Measurements from ENCODE around the gene DTNA. TPM values are rescaled to one million over a fixed set of nuclear protein-coding genes. Genes with fewer than 3 reads are reported as not detected.

Gene DTNA
- total RNA-seq, 4 donors from 2014 or later: 81.0 to 236 (median 119) TPM

- Histone ChIP-seq H3K9me3 (no peaks in the 10 kb centered on the region), H3K27me3 (no peaks in the 10 kb centered on the region), H3K36me3 (no peaks in the 10 kb centered on the region), H3K4me3 (replicated peaks in 1 of 3) (no peak overlapping the region), H3K27ac (no peak overlapping the region), H3K4me1 (peaks cover 8 to 12% of the 10 kb centered on the region in 2 donors)
- intact Hi-C loops (cut with DNase I): no loop called here
- TF ChIP-seq POLR2A (IDR thresholded peaks at IDR 0.05) (no peak), CTCF (IDR thresholded peaks at IDR 0.05) (no peak)
- no peak for DNase-seq
Observed at GRCh38 chr18:34758378-34758948, 48.4 kb downstream of the DTNA start.

GRCh38 chr18:34760444-34760843 lies 50.3 kb downstream of the DTNA start:
- H3K4me1 ChIP-seq: peaks cover 8 to 12% of the 10 kb centered on the region in 2 donors
- WGBS, 2 donors: 50 to 53% methylated on average over 4 of the region's 4 CpGs
- peak; percentile 50 to 51 for DNase-seq
- no peaks in the 10 kb centered on the region for H3K9me3 ChIP-seq
- H3K4me3 ChIP-seq (replicated peaks in 1 of 3): no peak overlapping the region
- no peaks in the 10 kb centered on the region for H3K36me3 ChIP-seq
- intact Hi-C loops (cut with DNase I): no loop called here
- TF ChIP-seq POLR2A (IDR thresholded peaks at IDR 0.05) (no peak), CTCF (IDR thresholded peaks at IDR 0.05) (no peak)
- no peaks in the 10 kb centered on the region for H3K27me3 ChIP-seq
- no peak overlapping the region for H3K27ac ChIP-seq

DNA sequence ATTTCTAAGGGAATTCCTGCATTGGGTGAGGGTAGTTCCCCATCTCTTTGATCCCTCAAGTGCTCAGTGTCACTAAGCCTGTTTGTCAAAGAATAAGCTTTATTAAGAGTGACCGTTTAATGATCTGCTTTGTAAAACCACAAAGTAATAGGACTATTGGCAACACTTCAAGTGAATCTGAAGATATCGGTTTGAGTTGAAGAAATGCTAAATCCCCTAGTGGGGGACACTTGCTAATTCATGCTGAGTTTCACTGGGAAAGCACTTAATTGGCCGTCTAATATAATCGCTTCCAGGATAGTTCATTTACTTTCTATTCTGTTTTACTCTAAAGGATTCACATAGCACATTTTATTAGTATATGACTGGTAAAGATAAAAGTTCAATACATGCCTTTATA lies 54.4 kb downstream of the DTNA start:
- Histone ChIP-seq H3K4me3 (replicated peaks in 1 of 3) (no peak overlapping the region), H3K36me3 (no peaks in the 10 kb centered on the region), H3K9me3 (no peaks in the 10 kb centered on the region), H3K27me3 (no peaks in the 10 kb centered on the region), H3K4me1 (peaks cover 8 to 9% of the 10 kb centered on the region in 2 donors), H3K27ac (no peak overlapping the region)
- intact Hi-C loops (cut with DNase I): no loop called here
- TF ChIP-seq POLR2A (IDR thresholded peaks at IDR 0.05) (no peak), CTCF (IDR thresholded peaks at IDR 0.05) (no peak)
- 73 to 82% methylated on average over 4 of the region's 4 CpGs for WGBS, 2 donors
- no peak for DNase-seq

GRCh38 chr18:34767601-34768027 lies 57.5 kb downstream of the DTNA start:
- WGBS, 2 donors: 95 to 97% methylated on average over 1 of the region's 1 CpG
- no peak for DNase-seq
- TF ChIP-seq POLR2A (IDR thresholded peaks at IDR 0.05) (no peak), CTCF (IDR thresholded peaks at IDR 0.05) (no peak)
- H3K27me3 ChIP-seq: no peaks in the 10 kb centered on the region
- H3K36me3 ChIP-seq: no peaks in the 10 kb centered on the region
- H3K4me1 ChIP-seq: peaks cover 0 to 1% of the 10 kb centered on the region in 2 donors
- intact Hi-C loops (cut with DNase I): no loop called here
- no peak overlapping the region for H3K27ac ChIP-seq
- no peaks in the 10 kb centered on the region for H3K9me3 ChIP-seq
- H3K4me3 ChIP-seq (replicated peaks in 1 of 3): no peak overlapping the region

GRCh38 chr18:34771958-34772357 lies 61.9 kb downstream of the DTNA start:
- H3K9me3 ChIP-seq: no peaks in the 10 kb centered on the region
- H3K4me1 ChIP-seq: peaks cover 18 to 33% of the 10 kb centered on the region in 2 donors
- WGBS, 2 donors: 84 to 95% methylated on average over 1 of the region's 1 CpG
- intact Hi-C loops (cut with DNase I): no loop called here
- H3K27ac ChIP-seq: no peak overlapping the region
- no peak overlapping the region for H3K4me3 ChIP-seq (replicated peaks in 1 of 3)
- H3K27me3 ChIP-seq: no peaks in the 10 kb centered on the region
- no peaks in the 10 kb centered on the region for H3K36me3 ChIP-seq
- no peak for DNase-seq
- TF ChIP-seq POLR2A (IDR thresholded peaks at IDR 0.05): no peak
- no peak for TF ChIP-seq CTCF (IDR thresholded peaks at IDR 0.05)

Data from thyroid gland (tissue), 4 donors.